ENCODE measurements around the gene VSX1.

Gene VSX1

GRCh38 chr20:25063546-25063945, 18.4 kb downstream of the VSX1 start (continued):
- no peak for TF ChIP-seq ZSCAN5A (tag by site-specific recombination; IDR thresholded peaks at IDR 0.05)
- no peak for TF ChIP-seq PRDM4 (tag by site-specific recombination; IDR thresholded peaks at IDR 0.05)
- no peak for TF ChIP-seq ZBTB49 (tag by site-specific recombination; IDR thresholded peaks at IDR 0.05; ENCODE audit: low read depth)
- no peak for TF ChIP-seq ZNF221 (tag by site-specific recombination; IDR thresholded peaks at IDR 0.05; ENCODE audit: borderline replicate concordance)
- TF ChIP-seq HOXA7 (CRISPR knock-in tag; IDR thresholded peaks at IDR 0.05; ENCODE audit: borderline replicate concordance), result no peak
- no peak for TF ChIP-seq ZNF768 (tag by site-specific recombination; IDR thresholded peaks at IDR 0.05)
- TF ChIP-seq ZNF701 (tag by site-specific recombination; IDR thresholded peaks at IDR 0.05), result no peak

GRCh38 chr20:25062841-25063240, 19.1 kb downstream of the VSX1 start:
- H3K4me1 ChIP-seq (ENCODE audit: control insufficient read depth, insufficient read depth, low read length), result no peaks in the 10 kb centered on the region
- H3K9me3 ChIP-seq (ENCODE audit: control insufficient read depth, insufficient read depth, low read depth, low read length), result no peaks in the 10 kb centered on the region
- no peak overlapping the region for H3K27ac ChIP-seq (ENCODE audit: extremely low read depth, low read depth, low read length)
- no peaks in the 10 kb centered on the region for H3K36me3 ChIP-seq (ENCODE audit: control insufficient read depth in 2 of 2, insufficient read depth in 1 of 2, low read length in 2 of 2)
- ChIA-PET POLR2A (interaction anchor here (1.4 kb wide), 1 partner anchor 328 kb away, joined by 3 read pairs; the partner anchor contains the start of gene ABHD12), CTCF (interaction anchor here (0.5 to 5.4 kb wide), 8 partner anchors 18 to 1066 kb away, joined by 3 to 70 read pairs (median 3); no protein-coding TSS in a partner anchor)
- no peak for TF ChIP-seq ZNF335 (tag by site-specific recombination; conservative IDR thresholded peaks at IDR 0.05)
- no peak for TF ChIP-seq GLI4 (tag by site-specific recombination; IDR thresholded peaks at IDR 0.05)
- TF ChIP-seq ZNF792 (tag by site-specific recombination; IDR thresholded peaks at IDR 0.05), result no peak
- TF ChIP-seq ZNF2 (tag by site-specific recombination; IDR thresholded peaks at IDR 0.05), result no peak
- no peak for TF ChIP-seq ZNF692 (tag by site-specific recombination; IDR thresholded peaks at IDR 0.05)
- TF ChIP-seq SP2 (tag by site-specific recombination; IDR thresholded peaks at IDR 0.05), result no peak
- TF ChIP-seq ZNF248 (tag by site-specific recombination; IDR thresholded peaks at IDR 0.05), result no peak
- TF ChIP-seq ZNF112 (tag by site-specific recombination; IDR thresholded peaks at IDR 0.05), result no peak
- no peak for TF ChIP-seq ZNF768 (tag by site-specific recombination; IDR thresholded peaks at IDR 0.05)
- no peak for TF ChIP-seq ZNF629 (tag by site-specific recombination; IDR thresholded peaks at IDR 0.05)
- H3K4me3 ChIP-seq (ENCODE audit: low read depth, low read length), result no peak overlapping the region

Measured in HEK293 (cell line).